Measurements from ENCODE around the gene STK40. TPM values are rescaled to one million over a fixed set of nuclear protein-coding genes. Genes with fewer than 3 reads are reported as not detected.

Gene STK40
- total and polyA plus RNA-seq, 9 of the 15 experiments (the other 6 are each of a cell fraction or from before 2014, with no cell fraction given), result 0.69 to 94.3 (median 39.1) TPM

- TF ChIP-seq ZBTB7A (IDR thresholded peaks at IDR 0.05; ENCODE audit: borderline replicate concordance, control insufficient read depth, low read depth, low read length), result 0 out of 2 replicates have a peak, but pooled peaks have one; percentile 4
- peak in 1 of 2 experiments; percentile 39; a peak in 1 of 4 replicates for TF ChIP-seq MLLT1 (IDR thresholded peaks at IDR 0.05)
- no peak for TF ChIP-seq YY1 (IDR thresholded peaks at IDR 0.05; ENCODE audit: borderline replicate concordance in 1 of 3, control insufficient read depth in 1 of 3, extremely low read depth in 1 of 3, insufficient read depth in 3 of 3, insufficient read length in 1 of 3, insufficient replicate concordance in 2 of 3, low read depth in 1 of 3, low read length in 2 of 3)
- no peak for TF ChIP-seq TFE3 (CRISPR knock-in tag; IDR thresholded peaks at IDR 0.05)
- TF ChIP-seq ZNF316 (IDR thresholded peaks at IDR 0.05), result no peak
- TF ChIP-seq EP400 (IDR thresholded peaks at IDR 0.05), result no peak
- peak; percentile 39 for TF ChIP-seq SRSF7 (optimal IDR thresholded peaks at IDR 0.05; ENCODE audit: low read depth, low read length)
- no peak for TF ChIP-seq LCOR (CRISPR knock-in tag; IDR thresholded peaks at IDR 0.05)
- no peak for TF ChIP-seq ZNF445 (CRISPR knock-in tag; IDR thresholded peaks at IDR 0.05; ENCODE audit: low read depth)
- 0 out of 2 replicates have a peak, but pooled peaks have one; percentile 9 for TF ChIP-seq ZC3H4 (CRISPR knock-in tag; IDR thresholded peaks at IDR 0.05; ENCODE audit: borderline replicate concordance)
- peak; percentile 88 for TF ChIP-seq HNRNPL (IDR thresholded peaks at IDR 0.05; ENCODE audit: low read depth, low read length)
- no peak for TF ChIP-seq E2F5 (CRISPR knock-in tag; IDR thresholded peaks at IDR 0.05)
- TF ChIP-seq GTF3C2 (IDR thresholded peaks at IDR 0.05; ENCODE audit: borderline replicate concordance, extremely low read depth, insufficient read length), result no peak
- TF ChIP-seq EGR1 (conservative IDR thresholded peaks at IDR 0.05), result 0 out of 2 replicates have a peak, but pooled peaks have one; percentile 15
- TF ChIP-seq TEAD4 (IDR thresholded peaks at IDR 0.05; ENCODE audit: low read length), result no peak
- TF ChIP-seq TEAD4 (CRISPR knock-in tag; IDR thresholded peaks at IDR 0.05; ENCODE audit: borderline replicate concordance), result no peak
These were observed 63.5 kb downstream of the STK40 start (continued) for GRCh38 chr1:36322041-36322785.
